Astrocyte of the spinal cord (primary cell): ENCODE data around the gene AP3M1.

Experiments
- DNase-seq: peaks from one replicate; pipeline ENCODE4 v3.0.0; 2011; ENCODE audit warnings: low read depth, low spot score
- H3K4me3 ChIP-seq: 2 replicates; pipeline ENCODE4 v1.5.1; 2011; ENCODE audit warnings: low read depth, mild to moderate bottlenecking, low read length, moderate library complexity
- CTCF ChIP-seq: IDR thresholded peaks from 2 replicates; pipeline ENCODE4 v1.5.1; 2012; ENCODE audit warnings: low read depth, mild to moderate bottlenecking, low read length, inconsistent platforms
- in situ Hi-C: cut with HindIII; loops from 2 replicates; pipeline ENCODE4 v1.10.0; 2017; ENCODE audit warnings: low sequenced_read_pairs

Gene AP3M1

DNA sequence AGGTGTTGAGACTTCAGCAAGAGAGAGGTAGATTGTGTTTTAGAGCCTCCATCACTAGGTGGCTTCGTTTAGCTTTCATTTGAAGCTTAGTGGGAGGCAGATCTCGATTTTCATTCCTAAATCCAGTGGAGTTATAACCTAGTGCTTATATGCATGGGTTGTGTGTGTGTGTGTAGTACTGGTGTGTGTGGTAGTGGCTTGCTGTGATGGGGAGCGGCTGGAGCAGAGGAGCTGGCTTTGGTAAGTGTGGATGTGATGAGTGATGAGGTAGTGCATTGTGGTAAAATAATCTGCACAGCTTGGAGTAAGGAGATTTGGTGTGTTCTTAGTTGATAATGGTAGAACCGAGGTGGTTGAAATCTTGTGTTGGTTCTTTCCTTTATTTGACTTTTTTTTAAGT is 43.2 kb downstream of the AP3M1 start:
- H3K4me3 ChIP-seq, result no peak overlapping the region
- TF ChIP-seq CTCF, result no peak
- no peak for DNase-seq
- in situ Hi-C loops, result no loop called here

DNA sequence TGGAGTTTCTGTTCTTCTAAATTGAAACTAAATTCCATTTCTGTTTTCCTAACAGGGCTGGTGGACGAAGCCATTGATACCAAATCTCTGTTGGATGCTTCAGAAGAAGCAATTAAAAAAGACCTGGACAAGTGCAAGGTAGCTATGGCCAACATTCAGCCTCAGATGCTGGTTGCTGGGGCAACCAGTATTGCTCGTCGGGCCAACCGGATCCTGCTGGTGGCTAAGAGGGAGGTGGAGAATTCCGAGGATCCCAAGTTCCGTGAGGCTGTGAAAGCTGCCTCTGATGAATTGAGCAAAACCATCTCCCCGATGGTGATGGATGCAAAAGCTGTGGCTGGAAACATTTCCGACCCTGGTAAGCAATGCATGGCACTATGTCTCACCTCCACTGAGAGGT is 45.6 kb downstream of the AP3M1 start:
- DNase-seq, result no peak
- TF ChIP-seq CTCF, result no peak
- in situ Hi-C loops, result no loop called here
- no peak overlapping the region for H3K4me3 ChIP-seq

GRCh38 chr10:74104480-74104879 is 46.1 kb downstream of the AP3M1 start:
- in situ Hi-C loops, result no loop called here
- DNase-seq, result no peak

DNA sequence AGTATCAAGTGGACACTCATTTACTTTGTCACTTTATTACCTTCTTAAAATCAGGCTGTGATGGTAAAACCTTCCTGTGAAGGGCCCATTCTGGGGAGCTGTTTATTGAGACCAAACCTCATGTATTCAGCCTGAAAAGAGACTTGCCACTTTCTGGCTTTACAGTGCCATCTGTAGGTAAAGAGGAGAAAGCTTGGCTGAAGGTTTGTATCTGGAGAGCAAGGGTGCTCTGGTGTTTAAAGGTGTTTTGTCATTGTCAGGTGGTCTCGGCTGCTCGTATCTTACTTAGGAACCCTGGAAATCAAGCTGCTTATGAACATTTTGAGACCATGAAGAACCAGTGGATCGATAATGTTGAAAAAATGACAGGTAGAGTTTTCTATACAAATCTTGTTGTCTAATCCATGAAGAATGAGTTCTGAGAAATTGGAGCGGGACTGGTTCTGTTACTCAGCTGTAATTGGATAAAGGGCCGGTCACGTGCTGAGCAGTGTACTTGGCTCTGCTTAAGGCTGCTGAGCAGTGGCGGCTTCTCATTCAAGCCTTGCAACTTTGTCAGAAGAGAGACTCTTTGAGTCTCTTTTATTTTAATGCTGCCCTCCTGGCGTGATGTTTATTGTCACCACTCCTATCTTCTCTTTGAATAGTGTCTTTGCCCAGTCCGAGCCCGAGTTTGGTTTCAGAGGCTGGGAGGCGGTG is 46.9 kb downstream of the AP3M1 start:
- no peak overlapping the region for H3K4me3 ChIP-seq
- peak; percentile 47 for DNase-seq
- in situ Hi-C loops, result no loop called here
- peak; percentile 60 for TF ChIP-seq CTCF

More at GRCh38 chr10:74104480-74104879, 46.1 kb downstream of the AP3M1 start:
- no peak for TF ChIP-seq CTCF
- no peak overlapping the region for H3K4me3 ChIP-seq

DNA sequence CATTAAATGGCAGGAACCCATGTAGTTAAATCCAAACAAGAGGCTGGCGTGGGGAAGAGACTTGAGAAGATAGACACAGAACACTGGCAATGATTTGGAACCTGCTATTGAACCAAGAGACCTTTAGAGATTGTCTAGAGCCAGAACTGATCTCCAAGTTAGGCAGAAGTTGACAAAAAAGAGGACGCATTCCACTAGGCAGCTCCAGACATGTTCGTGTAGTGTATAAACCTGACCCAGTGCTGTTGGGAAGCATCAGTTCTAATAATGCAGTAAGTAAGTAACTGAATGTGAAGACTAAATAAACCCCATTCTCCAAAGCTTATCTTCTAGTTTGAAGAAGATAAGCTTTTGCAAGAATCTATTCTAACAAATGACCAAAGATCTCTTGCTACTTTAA is 50.8 kb downstream of the AP3M1 start:
- in situ Hi-C loops, result no loop called here
- H3K4me3 ChIP-seq, result no peak overlapping the region
- TF ChIP-seq CTCF, result no peak
- DNase-seq, result no peak

DNA sequence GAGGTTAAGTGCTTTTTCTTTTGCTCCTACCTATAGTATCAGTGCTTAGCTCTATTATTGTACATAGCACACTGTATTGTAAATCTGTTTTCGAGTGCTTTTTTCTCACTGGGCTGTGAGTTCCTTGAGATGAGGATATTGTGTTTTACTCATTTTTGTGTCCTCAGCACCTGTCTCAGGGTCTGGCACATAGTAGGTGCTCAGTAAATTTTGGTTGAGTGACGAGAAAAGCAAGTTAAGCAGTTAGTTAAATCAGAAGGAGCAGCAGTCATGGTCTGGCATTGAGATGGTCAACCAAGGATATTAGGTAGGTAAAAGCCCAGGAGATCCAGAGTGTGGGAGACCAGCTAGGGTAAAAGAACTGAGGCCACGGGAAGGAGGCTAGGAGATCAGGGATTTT is 51.2 kb downstream of the AP3M1 start:
- in situ Hi-C loops, result no loop called here
- TF ChIP-seq CTCF, result no peak
- no peak overlapping the region for H3K4me3 ChIP-seq
- no peak for DNase-seq

GRCh38 chr10:74097776-74098175 is 52.9 kb downstream of the AP3M1 start:
- TF ChIP-seq CTCF, result no peak
- no peak overlapping the region for H3K4me3 ChIP-seq
- in situ Hi-C loops, result no loop called here

More at GRCh38 chr10:74097776-74098175, 52.9 kb downstream of the AP3M1 start:
- DNase-seq, result no peak
